MCF 10A (cell line): Measurements from ENCODE around the gene SPPL2B. TPM values are rescaled to one million over a fixed set of nuclear protein-coding genes. Genes with fewer than 3 reads are reported as not detected.

Experiments
- BruUV-seq: library from RNA; stranded (reverse); fragments of 400-500 nt; replicated peaks from 2 replicates; lab custom pipeline; 2021; lab: Mats Ljungman, UMichigan
- CTCF ChIA-PET: fragments of 300-600 bp; sonication (Branson Sonifier 250); formaldehyde crosslinking; extraction: SDS; loops from one replicate; lab custom pipeline; 2021; ENCODE audit warnings: antibody characterized with exemption, inconsistent platforms; lab: Yijun Ruan, JAX
- POLR2A ChIA-PET: fragments of 300-600, 350-650 bp; sonication (Branson Sonifier 250); formaldehyde crosslinking; extraction: SDS; loops from one replicate; lab custom pipeline; 2020; ENCODE audit warnings: antibody characterized with exemption, inconsistent platforms; lab: Yijun Ruan, JAX
- DNase-seq: peaks from one replicate; pipeline ENCODE4 v3.0.0-alpha.2; 2018; ENCODE audit not compliant: unreplicated experiment
- H3K27ac Mint-ChIP-seq: one replicate; pipeline ENCODE4 v1.8.0; 2022; ENCODE audit warnings: mild to moderate bottlenecking, low read depth, mixed read lengths; ENCODE audit not compliant: unreplicated experiment
- H3K27me3 Mint-ChIP-seq: one replicate; pipeline ENCODE4 v1.8.0; 2022; ENCODE audit warnings: mixed read lengths; ENCODE audit not compliant: insufficient read depth, unreplicated experiment
- H3K36me3 Mint-ChIP-seq: one replicate; pipeline ENCODE4 v1.8.0; 2022; ENCODE audit warnings: mild to moderate bottlenecking, moderate library complexity, mixed read lengths; ENCODE audit not compliant: insufficient read depth, unreplicated experiment
- H3K4me1 Mint-ChIP-seq: one replicate; pipeline ENCODE4 v1.8.0; 2022; ENCODE audit warnings: mixed read lengths; ENCODE audit not compliant: insufficient read depth, unreplicated experiment
- H3K4me3 Mint-ChIP-seq: one replicate; pipeline ENCODE4 v1.8.0; 2022; ENCODE audit warnings: mild to moderate bottlenecking, moderate library complexity, mixed read lengths; ENCODE audit not compliant: unreplicated experiment
- H3K9me3 Mint-ChIP-seq: one replicate; pipeline ENCODE4 v1.8.0; 2022; ENCODE audit warnings: mixed read lengths; ENCODE audit not compliant: unreplicated experiment
- intact Hi-C: fragments of 100-400 bp; cut with micrococcal nuclease; formaldehyde crosslinking; loops from 2 replicates; pipeline ENCODE4 v1.14.1; 2022
- total RNA-seq: library from RNA; stranded (reverse); gene quantifications from 2 replicates; pipeline ENCODE4 v1.2.3, GENCODE V29; 2022
- TF ChIP-seq, protein P1 (sequence below): fragments of 200-600 bp; IDR thresholded peaks from one replicate; pipeline ENCODE4 v1.8.0; 2022; ENCODE audit warnings: antibody characterized with exemption, mild to moderate bottlenecking; ENCODE audit not compliant: unreplicated experiment

The SPPL2B gene
- total RNA-seq, 1 experiment from 2014 or later = 70.1 TPM

DNA sequence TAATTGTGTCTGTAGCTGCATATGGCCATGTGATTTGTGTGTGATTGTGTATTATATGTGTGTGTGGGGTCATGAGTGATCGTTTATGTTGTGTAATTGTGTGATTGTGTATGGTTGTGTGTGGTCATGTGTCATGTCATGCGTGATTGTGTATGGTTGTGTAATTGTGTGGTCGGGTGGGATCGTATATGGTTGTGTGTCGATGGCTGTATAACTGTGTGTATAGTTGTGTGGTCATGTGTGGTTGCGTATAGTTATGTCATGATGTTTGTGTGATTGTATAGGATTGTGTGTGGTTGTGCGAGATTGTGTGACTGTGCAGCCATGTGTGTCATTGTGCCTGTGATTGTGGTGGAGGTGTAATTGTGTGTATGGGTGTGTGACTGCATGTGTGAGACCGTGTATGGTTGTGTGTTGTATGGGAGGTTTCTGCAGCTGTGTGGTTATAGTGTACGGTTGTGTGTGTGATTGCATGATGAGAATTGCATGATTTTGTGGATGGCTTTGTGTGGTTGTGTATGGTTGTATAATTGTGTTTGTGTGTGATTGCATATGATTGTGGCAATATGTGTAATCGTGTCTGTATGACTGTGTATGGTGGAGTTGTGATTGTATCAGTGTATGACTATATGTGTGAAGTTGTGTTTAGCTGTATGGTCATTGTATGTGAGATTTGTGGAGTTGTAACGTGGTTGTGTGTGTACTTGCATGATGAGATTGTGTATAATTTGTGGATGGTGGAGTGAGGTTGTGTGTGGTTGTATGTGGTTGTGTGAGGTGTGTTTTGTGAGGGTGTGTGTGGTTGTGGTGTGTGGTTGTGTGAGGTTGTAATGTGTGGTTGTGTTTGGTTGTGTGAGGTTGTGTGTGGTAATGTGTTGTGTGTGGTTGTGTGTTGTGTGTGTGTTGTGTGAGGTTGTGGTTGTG is 33.8 kb downstream of the SPPL2B start:
- intact Hi-C loops = no loop called here
- H3K27me3 Mint-ChIP-seq = peaks cover 23% of the 10 kb centered on the region
- TF ChIP-seq, protein P1, sequence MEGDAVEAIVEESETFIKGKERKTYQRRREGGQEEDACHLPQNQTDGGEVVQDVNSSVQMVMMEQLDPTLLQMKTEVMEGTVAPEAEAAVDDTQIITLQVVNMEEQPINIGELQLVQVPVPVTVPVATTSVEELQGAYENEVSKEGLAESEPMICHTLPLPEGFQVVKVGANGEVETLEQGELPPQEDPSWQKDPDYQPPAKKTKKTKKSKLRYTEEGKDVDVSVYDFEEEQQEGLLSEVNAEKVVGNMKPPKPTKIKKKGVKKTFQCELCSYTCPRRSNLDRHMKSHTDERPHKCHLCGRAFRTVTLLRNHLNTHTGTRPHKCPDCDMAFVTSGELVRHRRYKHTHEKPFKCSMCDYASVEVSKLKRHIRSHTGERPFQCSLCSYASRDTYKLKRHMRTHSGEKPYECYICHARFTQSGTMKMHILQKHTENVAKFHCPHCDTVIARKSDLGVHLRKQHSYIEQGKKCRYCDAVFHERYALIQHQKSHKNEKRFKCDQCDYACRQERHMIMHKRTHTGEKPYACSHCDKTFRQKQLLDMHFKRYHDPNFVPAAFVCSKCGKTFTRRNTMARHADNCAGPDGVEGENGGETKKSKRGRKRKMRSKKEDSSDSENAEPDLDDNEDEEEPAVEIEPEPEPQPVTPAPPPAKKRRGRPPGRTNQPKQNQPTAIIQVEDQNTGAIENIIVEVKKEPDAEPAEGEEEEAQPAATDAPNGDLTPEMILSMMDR = no peak
- no peaks in the 10 kb centered on the region for H3K36me3 Mint-ChIP-seq
- DNase-seq = no peak
- BruUV-seq = no TSS peak
- POLR2A ChIA-PET = no interaction called here
- no peaks in the 10 kb centered on the region for H3K4me1 Mint-ChIP-seq
- H3K9me3 Mint-ChIP-seq = no peaks in the 10 kb centered on the region
- no peak overlapping the region for H3K4me3 Mint-ChIP-seq
- CTCF ChIA-PET = no interaction called here
- no peak overlapping the region for H3K27ac Mint-ChIP-seq

DNA sequence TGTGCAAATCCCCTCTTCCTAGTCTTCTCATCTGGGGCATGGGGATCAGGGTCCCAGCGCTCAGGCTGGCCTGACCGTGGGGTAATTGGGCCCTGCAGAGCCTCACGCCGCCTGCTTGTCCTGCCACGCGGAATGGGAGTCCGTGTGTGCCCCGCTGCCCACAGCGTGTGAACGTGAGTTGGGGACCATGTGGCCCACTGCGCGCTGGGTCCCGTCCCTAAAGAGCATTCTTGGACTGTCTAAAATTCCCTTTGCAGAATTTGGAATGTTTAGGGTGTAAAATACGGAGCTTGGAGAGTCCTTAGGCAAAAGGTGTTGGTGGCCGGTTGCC is 34.5 kb downstream of the SPPL2B start:
- DNase-seq = no peak
- TF ChIP-seq, protein P1 = no peak
- H3K9me3 Mint-ChIP-seq = no peaks in the 10 kb centered on the region
- BruUV-seq = no TSS peak
- POLR2A ChIA-PET = no interaction called here
- H3K27me3 Mint-ChIP-seq = peaks cover 23% of the 10 kb centered on the region
- intact Hi-C loops = no loop called here
- no peaks in the 10 kb centered on the region for H3K36me3 Mint-ChIP-seq
- no peaks in the 10 kb centered on the region for H3K4me1 Mint-ChIP-seq
- no peak overlapping the region for H3K27ac Mint-ChIP-seq
- H3K4me3 Mint-ChIP-seq = no peak overlapping the region
- CTCF ChIA-PET = interaction anchor here (0.6 kb wide), 1 partner anchor 22 kb away, joined by 3 read pairs; no protein-coding TSS in a partner anchor

DNA sequence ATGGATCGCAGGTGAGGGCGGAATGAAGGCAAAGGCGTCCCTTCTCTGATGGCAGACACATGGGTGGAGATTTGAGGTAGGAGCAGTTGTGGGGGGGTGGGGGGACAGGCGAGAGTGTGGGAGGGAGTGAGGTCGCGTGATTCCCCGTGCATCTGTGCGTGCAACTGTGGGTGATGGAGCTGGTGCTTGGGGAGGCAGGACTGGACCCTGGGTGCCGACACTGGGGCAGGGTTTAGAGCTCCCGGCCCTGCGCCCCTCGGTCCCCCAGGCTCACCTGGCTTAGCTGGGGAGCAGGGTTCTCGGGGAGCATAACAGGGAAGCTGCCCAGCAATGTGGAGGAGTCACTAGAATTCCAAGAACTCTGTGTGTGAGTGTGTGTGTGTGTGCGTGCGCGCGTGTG is 34.9 kb downstream of the SPPL2B start:
- TF ChIP-seq, protein P1 = no peak
- Mint-ChIP-seq H3K9me3 (no peaks in the 10 kb centered on the region), H3K27me3 (peaks cover 23% of the 10 kb centered on the region), H3K4me3 (no peak overlapping the region), H3K27ac (no peak overlapping the region), H3K4me1 (no peaks in the 10 kb centered on the region), H3K36me3 (no peaks in the 10 kb centered on the region)
- ChIA-PET CTCF (interaction anchor here (0.6 kb wide), 1 partner anchor 21 kb away, joined by 3 read pairs; no protein-coding TSS in a partner anchor), POLR2A (no interaction called here)
- no TSS peak for BruUV-seq
- intact Hi-C loops = no loop called here
- no peak for DNase-seq

DNA sequence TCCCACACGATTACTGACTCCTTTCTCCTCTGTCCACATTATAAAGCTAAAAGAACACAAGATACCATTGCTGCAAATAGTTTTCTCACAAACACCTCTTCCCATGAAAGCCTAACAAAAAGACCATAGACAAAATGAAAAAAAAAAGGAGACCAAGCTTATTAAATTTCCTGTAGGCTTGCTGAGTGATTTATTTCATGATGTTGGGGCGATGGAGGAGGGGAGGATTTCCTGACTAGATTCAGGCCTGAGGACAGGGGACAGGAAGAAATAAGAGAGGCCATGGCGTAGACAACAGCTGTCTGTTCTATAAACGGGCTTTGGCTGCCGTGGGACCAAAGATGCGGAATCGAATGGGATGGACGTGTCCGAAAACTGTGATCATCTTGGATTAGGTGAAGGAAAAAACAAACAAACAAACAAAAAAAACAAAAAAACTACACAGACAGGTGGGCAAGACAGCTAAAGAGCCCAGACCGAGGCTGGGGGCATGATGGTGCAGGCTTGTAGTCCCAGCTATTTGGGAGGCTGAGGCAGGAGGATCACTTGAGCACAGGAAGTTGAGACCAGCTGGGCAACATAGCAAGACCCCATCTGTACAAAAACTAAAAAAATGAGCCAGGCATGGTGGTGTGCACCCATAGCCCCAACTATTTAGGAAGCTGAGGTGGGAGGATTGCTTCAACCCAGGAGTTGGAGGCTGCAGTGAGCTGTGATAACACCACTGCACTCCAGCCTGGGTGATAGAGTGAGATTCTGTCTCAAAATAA is 36.9 kb downstream of the SPPL2B start:
- no peak overlapping the region for H3K27ac Mint-ChIP-seq
- intact Hi-C loops = no loop called here
- TF ChIP-seq, protein P1 = no peak
- H3K4me3 Mint-ChIP-seq = no peak overlapping the region
- BruUV-seq = no TSS peak
- H3K4me1 Mint-ChIP-seq = no peaks in the 10 kb centered on the region
- ChIA-PET CTCF (interaction anchor here (0.6 to 0.7 kb wide), 2 partner anchors 230 to 295 kb away, joined by 3 to 4 read pairs; no protein-coding TSS in a partner anchor), POLR2A (interaction anchor here (0.6 to 1.0 kb wide), 3 partner anchors 58 to 1096 kb away, joined by 3 read pairs; partner anchors contain the start of genes AMH and CIRBP)
- H3K36me3 Mint-ChIP-seq = no peaks in the 10 kb centered on the region
- H3K9me3 Mint-ChIP-seq = no peaks in the 10 kb centered on the region
- H3K27me3 Mint-ChIP-seq = peaks cover 19% of the 10 kb centered on the region
- no peak for DNase-seq
